HG03103 (cell line): Measurements from ENCODE around the gene AKT3.

Source experiments
- ATAC-seq: cut with Tn5 transposase; IDR thresholded peaks from one replicate; pipeline ENCODE4 v1.9.1; 2021; ENCODE audit warnings: low read depth; ENCODE audit not compliant: unreplicated experiment

AKT3 gene

DNA sequence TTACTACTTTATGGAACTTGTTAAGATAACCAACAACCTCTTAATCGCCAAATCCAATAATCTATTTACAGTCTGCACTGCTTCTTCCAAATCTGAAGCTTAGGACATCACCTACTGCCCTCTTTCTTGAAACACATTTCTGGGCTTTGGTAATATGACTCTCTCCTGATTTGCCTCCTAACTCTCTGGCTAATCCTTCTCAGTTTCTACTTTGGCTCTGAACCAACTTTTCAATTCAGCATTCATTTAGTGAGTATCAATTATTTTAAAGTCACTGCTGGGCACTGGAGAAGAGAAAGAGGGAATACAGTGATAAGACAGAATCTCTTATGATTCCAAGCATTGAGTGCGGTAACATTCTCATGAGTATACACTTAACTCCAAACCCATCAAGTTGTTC is 275.0 kb downstream of the AKT3 start:
- no peak for ATAC-seq

DNA sequence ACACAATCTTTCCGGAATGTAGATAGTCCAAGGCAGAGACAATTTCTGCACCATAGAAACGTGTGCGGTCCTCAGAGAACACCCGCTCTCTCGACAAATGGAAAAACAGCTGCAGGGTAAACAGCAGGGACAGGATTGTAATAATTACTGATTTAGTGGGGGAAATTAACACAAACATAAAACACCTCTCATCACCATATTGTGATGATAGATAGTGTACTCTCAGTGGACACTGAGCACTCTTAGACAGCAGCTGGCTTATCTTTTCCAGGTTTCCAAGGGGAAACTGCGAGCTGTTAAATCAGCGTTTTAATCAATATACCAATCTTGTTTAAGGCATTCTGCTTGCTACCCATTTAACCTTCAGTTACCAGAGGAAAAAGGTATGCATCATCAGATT is 277.1 kb downstream of the AKT3 start:
- ATAC-seq: no peak

DNA sequence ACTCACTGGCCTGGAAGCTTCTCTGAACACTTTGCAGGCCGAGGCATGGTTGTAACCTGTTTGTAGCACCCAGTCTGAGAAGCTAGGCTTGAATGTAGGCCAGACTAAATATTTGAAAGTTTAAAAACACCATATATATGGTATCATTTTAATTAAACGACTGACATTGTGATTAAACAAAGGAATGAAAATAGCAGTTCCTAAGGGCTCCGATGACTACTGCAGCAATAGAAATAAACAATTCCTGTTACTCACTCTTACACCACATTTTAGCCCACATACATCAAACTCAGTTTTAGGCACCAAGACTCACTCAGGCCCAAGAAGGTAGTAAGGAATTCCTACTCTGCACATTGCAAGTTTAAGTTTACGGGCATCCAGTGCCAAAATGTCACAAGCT is 281.2 kb downstream of the AKT3 start:
- ATAC-seq: no peak

DNA sequence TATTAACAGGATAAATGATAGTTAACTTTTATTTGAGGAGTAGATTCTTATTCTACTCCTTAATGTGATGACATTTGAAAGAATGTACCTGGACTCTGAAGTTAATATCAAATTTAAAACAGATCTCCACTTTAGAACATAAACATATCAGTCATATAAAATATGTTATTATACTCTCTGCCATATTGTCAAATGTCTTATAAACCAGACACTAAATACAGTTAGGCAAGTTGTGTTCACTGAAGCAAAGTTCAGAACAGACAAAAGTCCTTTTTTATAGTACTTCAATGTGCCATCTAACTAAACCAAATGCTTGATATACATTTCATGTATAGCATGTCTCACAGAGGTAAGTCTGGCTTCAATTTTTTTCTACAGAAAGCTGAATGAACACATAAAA is 285.2 kb downstream of the AKT3 start:
- ATAC-seq: no peak

DNA sequence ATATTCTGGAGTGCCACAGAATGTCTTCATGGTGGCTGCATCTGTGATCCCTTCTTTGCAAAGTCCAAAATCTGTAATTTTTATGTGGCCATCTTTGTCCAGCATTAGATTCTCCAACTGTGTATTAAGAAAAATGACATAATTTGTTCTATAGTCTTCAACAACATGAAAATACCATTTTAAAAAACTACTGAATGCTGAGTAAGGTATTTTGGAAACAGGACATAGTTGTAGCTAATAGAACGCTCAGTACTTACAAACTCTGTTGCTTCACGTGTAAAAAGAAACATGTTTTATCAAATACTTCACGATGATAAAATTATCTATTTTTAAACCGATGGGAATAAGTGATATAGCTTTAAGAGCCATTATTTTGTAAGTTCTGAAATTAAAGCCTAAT is 286.3 kb downstream of the AKT3 start:
- no peak for ATAC-seq

DNA sequence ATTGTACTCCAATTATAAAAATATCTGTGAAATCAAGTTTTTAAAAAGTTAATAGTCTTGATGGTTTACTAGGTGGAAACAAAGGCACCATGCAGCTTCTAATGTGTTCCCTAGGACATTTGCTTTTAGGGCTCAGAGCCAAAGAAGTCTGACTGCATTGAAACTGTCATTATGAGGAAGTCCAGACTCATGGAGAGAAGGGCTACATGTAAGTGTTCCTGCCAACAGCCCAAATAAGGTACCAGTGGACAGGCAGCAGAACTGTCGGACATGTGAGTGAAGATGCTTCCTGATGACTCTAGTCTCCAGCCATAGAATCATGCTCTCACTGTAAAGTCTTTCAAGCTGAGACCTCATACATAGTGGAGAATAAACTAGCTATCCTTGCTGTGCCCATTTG is 287.6 kb downstream of the AKT3 start:
- no peak for ATAC-seq

DNA sequence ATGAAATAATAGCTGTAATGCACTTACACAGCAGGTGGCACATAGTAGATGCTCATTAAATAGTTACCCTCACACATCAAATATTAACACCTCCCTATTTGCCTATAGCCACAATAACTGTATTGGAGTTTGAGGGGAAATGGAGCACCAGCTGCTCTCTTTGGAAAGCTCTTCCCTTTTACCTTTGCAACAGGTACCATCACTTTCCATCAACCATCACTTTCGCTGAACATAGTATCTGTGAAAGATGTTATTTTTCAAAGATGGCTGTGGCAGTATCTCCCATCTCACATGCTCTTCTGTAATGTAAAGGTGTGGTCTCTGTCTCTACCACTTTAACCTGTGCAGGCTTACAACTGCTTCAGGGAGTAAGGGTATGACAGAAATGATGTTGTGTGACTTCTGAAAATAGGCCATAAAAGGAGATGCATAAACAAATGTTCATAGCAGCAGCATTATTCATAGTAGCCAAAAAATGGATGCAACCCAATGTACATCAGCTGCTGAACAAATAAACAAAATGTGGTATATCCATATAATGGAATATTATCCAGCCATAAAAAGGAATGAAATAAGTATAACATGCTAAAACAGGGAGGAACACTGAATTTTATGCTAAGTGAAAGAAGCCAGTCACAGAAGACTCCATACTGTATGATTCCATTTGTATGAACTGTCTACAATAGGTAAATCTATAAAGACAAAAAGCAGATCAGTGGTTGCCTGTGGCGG is 288.3 kb downstream of the AKT3 start:
- ATAC-seq: no peak

DNA sequence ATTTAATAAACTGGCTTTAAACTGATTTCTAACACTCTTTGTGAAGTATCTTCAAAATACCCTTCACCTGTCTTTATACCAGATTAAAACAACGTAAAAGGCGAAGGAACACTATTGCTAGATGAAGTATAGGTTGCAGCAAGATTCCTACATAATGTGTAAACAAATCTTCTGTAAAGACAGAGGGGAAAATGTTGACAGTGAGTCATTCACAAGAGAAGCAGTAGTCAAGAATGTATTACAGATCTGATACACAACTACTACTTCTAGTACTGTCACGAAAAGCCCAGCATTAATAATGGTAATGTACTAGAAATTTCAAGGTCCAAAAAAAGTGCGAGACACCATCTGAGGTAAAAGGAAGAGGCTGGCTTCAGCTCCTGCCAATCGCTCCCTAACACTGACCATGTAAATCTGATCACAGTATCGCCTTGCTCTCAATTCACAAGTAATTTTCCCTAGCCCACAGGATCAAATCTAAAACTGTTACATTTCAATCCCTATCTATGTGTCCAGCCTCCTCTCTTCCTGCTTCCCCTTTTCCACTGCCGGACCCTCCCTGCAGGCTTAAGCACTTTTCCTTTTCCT is 290.4 kb downstream of the AKT3 start:
- ATAC-seq: no peak

DNA sequence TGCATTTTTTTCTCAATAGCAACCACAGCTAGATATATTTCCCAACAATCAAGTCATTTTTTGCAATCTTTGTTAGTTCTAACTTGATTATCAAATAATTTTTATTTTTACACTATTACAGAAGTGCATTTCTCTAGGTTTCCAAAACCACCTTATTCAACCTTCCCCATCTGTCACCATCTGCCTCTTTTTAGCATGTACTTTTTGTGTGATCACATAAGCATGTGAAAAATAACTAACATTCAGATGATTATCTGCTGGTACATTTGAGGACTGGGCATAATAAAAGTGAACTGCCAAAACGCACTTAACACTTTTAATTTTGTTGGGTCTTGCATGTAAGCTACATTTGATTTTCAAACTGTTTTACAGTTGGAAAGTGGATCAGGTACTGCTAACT is 291.5 kb downstream of the AKT3 start:
- ATAC-seq: no peak

DNA sequence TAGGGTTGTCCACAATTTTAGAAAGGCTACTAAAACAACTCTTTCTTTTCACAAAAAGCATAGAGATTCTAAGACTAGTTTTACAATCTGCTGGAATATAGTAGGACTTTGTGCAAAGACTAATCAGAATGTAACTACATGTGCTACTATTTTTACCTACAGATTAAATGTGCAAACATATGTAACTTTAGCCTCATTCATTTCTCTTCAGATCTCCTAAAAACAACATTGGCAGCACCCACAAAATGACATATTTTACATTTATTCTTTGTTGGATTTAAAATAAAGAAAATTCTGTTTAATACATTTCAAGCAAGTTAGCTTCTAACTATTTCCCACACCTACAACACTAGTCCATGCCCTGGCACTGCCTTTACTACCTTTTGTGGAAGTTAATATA is 292.2 kb downstream of the AKT3 start:
- no peak for ATAC-seq

DNA sequence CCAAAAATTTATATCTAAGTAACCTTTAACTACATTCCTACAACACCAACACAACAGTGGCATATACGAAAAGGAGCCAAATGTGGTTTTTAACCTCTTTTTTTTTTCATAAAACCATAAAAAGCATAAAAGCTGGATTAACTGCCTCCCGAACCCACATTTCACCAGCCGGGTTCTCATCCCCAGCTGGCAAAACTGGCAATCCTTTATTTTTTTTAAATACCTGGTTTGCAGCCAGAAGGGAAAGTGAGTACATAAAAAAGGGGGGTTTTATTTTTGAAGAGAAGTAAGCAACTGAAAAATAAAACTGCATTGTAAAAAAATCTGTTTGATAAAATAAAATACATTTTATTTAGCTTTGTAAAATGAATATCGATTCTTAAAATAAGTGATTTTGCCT is 295.4 kb downstream of the AKT3 start:
- no peak for ATAC-seq

DNA sequence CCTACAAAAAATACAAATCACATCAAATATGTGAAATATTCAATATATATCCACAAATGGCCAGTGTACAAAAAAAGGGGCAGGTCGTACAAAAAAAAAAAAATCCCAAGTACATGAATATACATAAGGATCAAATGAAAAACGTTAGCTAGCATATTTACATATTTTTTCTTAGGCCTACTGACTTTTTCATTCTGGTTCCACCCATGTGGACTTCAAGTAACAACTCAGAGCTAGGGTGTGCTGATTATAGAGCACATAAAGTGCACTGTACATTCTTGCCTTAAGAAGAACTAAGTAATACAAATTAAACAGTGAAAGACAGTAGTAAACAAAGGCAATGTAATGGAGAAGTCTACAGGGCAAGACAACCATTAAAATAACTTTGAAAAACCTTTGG is 297.0 kb downstream of the AKT3 start:
- no peak for ATAC-seq

DNA sequence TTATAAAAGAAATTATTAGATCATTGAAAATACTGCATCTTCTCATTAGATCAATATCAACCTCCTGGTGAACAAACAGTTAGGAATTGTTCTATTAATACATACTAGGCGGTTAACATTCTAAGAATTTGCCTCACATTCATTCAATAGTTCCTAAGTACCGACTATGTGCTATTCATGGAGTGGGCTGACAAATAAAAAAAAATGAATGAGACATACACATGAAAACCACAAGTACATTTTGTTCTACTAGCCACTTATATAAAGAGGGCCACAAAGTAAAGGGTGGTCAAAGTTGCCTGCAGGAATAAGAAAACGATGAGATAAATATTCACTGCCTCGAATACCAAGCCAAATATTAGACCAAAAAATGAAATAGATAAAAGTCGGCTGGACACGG is 299.8 kb downstream of the AKT3 start:
- ATAC-seq: no peak

DNA sequence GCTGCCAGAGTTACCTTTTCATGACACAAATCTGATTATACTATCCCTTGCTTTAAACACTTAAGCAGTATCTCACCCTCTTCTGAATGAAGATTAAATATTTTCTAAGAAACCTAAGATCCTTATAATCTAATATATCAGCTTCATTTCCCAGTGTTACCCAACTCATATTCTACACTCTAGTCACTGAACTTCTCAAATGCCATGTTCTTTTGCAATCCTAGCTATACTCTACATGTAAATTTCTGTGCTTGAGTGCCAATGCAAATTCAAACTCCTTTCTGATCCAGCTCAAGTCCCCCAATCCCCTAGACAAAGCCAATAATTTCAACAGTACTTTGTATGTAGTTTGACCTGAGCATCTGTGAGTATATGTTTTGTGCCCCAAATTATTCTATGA is 300.3 kb downstream of the AKT3 start:
- ATAC-seq: no peak

DNA sequence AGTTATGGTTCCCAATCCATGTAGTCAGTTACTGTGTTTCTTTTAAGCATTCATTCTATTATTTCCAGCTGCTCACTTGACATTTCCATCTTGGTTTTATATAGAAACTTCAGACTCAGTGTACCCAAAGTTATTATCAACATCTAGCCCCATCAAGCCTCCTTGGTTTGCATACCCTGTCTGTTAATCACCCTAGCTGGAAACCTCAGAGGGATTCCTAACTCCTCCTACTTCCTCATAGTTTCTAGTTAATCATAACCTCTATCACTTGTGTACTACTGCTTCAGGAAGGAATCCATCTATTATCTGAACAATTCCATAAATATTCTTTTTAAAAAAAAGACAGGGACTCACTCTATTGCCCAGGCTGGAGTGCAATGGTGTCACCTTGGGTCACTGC is 300.9 kb downstream of the AKT3 start:
- ATAC-seq: no peak

DNA sequence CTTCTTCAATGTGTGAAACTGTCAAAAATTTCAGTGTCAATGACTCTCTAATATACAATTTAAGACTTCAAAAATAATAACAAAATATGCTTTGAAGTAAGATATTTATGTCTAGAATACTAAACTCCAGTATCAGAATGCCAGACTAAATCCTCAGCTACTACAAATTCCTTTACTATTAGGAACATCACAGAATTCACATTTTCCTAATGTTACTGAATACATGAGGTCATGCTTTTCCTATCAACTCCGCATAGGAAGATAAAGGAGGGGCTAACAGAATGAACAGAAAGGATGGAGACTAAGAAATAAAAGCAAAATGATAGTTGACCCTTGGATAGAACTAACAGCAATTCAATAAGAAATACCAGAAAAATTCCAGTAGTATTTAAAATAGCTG is 301.5 kb downstream of the AKT3 start:
- ATAC-seq: no peak

DNA sequence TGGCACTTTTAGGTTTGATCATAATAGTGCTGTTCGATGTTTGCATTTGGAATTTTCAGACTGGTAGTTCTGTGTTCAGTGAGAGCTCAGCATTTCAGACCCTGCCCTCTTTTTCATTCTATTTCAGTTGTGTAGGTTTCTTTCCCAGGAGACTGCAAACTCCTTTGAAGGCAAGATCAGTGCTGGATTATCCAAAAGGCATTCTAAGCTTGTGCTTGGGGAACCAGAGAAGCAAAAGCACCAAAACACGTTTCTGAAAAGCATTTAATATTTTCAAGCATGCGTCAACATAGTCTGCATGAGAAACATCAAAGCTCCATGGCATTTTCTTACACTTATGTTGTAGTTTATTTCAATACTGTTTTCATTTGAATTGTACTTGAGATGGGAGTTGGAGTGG is 302.2 kb downstream of the AKT3 start:
- no peak for ATAC-seq

DNA sequence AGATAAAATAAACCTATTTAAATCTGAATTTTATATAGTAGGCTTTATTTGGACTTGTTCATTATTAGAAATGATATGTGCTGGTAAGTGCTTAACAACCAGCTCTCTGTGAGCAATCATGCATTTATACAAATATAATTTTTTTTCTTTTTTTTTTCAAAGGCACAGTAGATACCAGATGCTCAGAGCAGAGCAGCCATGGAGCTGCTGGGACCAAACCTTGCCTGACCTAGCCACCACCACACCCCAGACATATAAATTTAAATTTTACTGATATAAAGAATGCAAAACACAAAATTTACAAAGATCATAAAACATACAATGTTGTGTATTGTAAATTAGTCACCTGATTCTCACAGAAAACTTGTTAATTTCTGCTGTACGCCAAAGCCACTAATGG is 303.6 kb downstream of the AKT3 start:
- no peak for ATAC-seq

DNA sequence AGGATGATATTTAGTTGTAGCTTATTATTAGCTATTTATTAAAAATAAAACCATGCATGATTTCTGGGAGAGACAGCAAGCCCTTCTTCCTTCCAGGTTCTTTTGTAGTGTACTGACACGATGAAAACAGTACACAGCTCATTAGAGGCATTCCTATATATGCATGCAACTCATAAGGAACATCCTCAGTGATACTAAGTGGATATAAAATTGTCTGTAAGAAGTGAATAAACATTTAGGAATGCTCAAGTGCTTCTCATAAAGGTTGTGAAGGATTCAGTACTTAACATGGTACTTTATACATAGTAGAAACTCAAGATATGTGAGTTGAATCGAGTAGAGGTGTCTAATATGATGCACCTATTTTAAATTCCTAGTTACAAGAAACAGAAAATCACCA is 306.5 kb downstream of the AKT3 start:
- no peak for ATAC-seq

DNA sequence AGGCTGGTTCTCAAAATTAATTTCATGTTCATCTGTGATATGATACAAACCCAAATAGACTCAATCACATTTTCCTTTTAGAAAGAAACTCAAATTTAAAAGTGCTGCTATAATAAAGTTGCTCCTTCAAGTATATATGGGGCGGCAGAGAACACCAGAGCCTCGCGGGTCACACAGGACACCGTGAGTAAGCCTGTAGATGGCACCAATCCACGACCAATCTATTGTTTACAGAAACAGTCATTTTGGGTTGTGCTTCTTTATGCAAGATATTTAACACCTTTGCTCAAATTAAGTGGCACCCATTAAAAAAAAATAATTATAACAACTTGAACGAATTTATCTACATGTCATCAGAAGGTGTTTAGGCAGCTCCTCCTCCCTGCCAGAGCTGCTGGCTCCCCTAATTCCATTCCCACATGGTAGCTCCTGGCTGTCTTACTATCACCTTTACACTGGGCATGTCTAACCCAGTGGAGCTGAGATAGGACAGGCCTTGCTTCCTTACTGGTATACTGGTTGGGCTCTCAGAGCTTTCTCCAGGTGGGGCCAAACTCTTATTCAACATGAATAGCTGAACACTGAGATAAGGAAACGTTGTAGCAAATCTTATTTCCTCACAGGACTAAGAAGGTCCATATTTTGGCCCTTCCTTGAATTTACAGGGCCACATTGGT is 307.2 kb downstream of the AKT3 start:
- no peak for ATAC-seq

DNA sequence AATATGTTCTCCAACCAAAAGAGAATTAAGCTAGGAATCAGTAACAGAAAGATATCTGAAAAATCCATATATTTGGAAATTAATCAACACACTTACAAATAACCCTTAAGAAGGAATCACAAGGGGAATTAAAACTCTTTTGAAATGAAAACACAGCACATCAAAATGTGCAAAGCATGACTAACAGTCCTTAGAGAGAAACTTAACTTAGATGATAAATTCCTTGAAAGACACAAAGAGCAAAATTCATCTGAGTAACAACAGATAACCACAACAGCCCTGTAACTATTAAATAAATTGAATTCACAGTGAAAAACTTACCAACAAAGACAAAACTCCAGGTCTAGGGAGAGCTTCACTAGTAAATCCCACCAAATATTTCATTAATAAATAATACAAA is 310.4 kb downstream of the AKT3 start:
- ATAC-seq: no peak

DNA sequence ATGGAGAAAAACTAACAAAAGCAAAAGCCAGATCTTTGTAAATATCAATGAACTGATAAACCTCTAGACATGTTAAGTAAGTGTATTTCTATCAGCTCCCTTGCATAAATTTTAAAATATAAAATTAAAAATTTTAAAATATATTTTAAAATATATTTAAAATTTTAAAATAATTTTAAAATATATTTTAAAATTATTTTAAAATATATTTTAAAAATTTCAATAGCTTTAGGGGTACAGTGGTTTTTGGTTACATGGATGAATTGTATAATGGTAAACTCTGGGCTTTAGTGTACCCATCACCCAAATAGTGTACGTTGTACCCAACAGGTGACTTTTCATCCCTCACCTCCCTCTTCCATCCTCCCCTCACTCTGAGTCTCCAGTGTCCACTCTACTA is 315.0 kb downstream of the AKT3 start:
- ATAC-seq: no peak
